ENCODE data around the gene ETS1.

ETS1 gene

GRCh38 chr11:128619007-128619406, 31.6 kb upstream of the ETS1 start:
- DNase-seq = no peak

- DNase-seq = no peak
These were observed 31.2 kb upstream of the ETS1 start for GRCh38 chr11:128618603-128619002.

- DNase-seq = no peak
These were observed 28.8 kb upstream of the ETS1 start for GRCh38 chr11:128616161-128616560.

- no peak for DNase-seq
These were observed 28.3 kb upstream of the ETS1 start for GRCh38 chr11:128615612-128616011.

- no peak for DNase-seq
These were observed 27.7 kb upstream of the ETS1 start for GRCh38 chr11:128615076-128615475.

- no peak for DNase-seq
These were observed 26.7 kb upstream of the ETS1 start for GRCh38 chr11:128614026-128614425.

GRCh38 chr11:128613300-128613995, 26.1 kb upstream of the ETS1 start:
- DNase-seq = no peak

- no peak for DNase-seq
These were observed 23.6 kb upstream of the ETS1 start for GRCh38 chr11:128610721-128611617.

GRCh38 chr11:128609785-128610184, 22.4 kb upstream of the ETS1 start:
- DNase-seq = no peak

- DNase-seq = no peak
These were observed 21.5 kb upstream of the ETS1 start for GRCh38 chr11:128608746-128609407.

GRCh38 chr11:128607819-128608218, 20.5 kb upstream of the ETS1 start:
- DNase-seq = no peak

GRCh38 chr11:128604723-128605122, 17.4 kb upstream of the ETS1 start:
- no peak for DNase-seq

GRCh38 chr11:128603752-128604414, 16.5 kb upstream of the ETS1 start:
- DNase-seq = no peak

GRCh38 chr11:128603003-128603696, 15.8 kb upstream of the ETS1 start:
- no peak for DNase-seq

- DNase-seq = no peak
These were observed 12.4 kb upstream of the ETS1 start for GRCh38 chr11:128599729-128600128.

- DNase-seq = no peak
These were observed 11.3 kb upstream of the ETS1 start for GRCh38 chr11:128598506-128599150.

GRCh38 chr11:128598096-128598495, 10.7 kb upstream of the ETS1 start:
- DNase-seq = no peak

GRCh38 chr11:128597209-128597608, 9.9 kb upstream of the ETS1 start:
- DNase-seq = no peak

GRCh38 chr11:128596250-128596649, 8.9 kb upstream of the ETS1 start:
- DNase-seq = no peak

- no peak for DNase-seq
These were observed 8.4 kb upstream of the ETS1 start for GRCh38 chr11:128595775-128596174.

- DNase-seq = no peak
These were observed 7.9 kb upstream of the ETS1 start for GRCh38 chr11:128595221-128595620.

- no peak for DNase-seq
These were observed 6.9 kb upstream of the ETS1 start for GRCh38 chr11:128594226-128594625.
